HCT116 (cell line): ENCODE data around the gene SLC12A7. TPM values are rescaled to one million over a fixed set of nuclear protein-coding genes. Genes with fewer than 3 reads are reported as not detected.

Experiments used
- ATAC-seq: fragments of 200-7000 bp; cut with Tn5 transposase; 2 replicates; pipeline ENCODE4 v1.9.1; 2020; ENCODE audit warnings: mild to moderate bottlenecking, moderate library complexity
- BruUV-seq: library from RNA; stranded (reverse); fragments of 400-500 nt; replicated peaks from 2 replicates; lab custom pipeline; 2021; lab: Mats Ljungman, UMichigan
- CTCF ChIA-PET: fragments of 300-600 bp; sonication (Branson Sonifier 250); formaldehyde crosslinking; loops from one replicate; lab custom pipeline; 2021; ENCODE audit warnings: antibody characterized with exemption; lab: Charles Lee
- POLR2A ChIA-PET: fragments of 300-600, 350-600 bp; sonication (Branson Sonifier 250); formaldehyde crosslinking; loops from one replicate; lab custom pipeline; 2021; ENCODE audit warnings: antibody characterized with exemption; lab: Charles Lee
- RAD21 ChIA-PET, 2 experiments: fragments of 300-600 bp; sonication (Branson Sonifier 250); formaldehyde crosslinking; loops; one replicate each; lab custom pipeline; 2023; ENCODE audit warnings: low total read pairs in 2 of 2; ENCODE audit not compliant: uncharacterized antibody in 2 of 2, unreplicated experiment in 2 of 2, low non-redundant PET in 1 of 2; lab: Charles Lee
- DNase-seq: peaks from one replicate; pipeline ENCODE4 v3.0.0-alpha.2; 2010; ENCODE audit warnings: low read depth, low spot score
- H2AFZ ChIP-seq: fragments of 200-600 bp; shearing (Covaris generic), sonication (generic); 2 replicates; pipeline ENCODE4 v1.6.1; 2017; ENCODE audit warnings: low read depth, mixed run types, mixed read lengths, antibody characterized with exemption, low read length; ENCODE audit not compliant: poor library complexity, severe bottlenecking
- H3K27ac ChIP-seq: 2 replicates; pipeline ENCODE4 v1.5.1; 2012; ENCODE audit warnings: low read depth, low read length
- H3K27me3 ChIP-seq: fragments of 200-600 bp; sonication (generic); 2 replicates; pipeline ENCODE4 v1.6.1; 2016; ENCODE audit warnings: mixed run types, low read length, mixed read lengths; ENCODE audit not compliant: insufficient read depth
- H3K36me3 ChIP-seq, 2 experiments: fragments of 200-500 bp in 1 of 2; fragments of 200-600 bp in 1 of 2; sonication (Bioruptor generic) in 1 of 2; sonication (generic) in 1 of 2; 2 replicates each; pipeline versions ENCODE4 v1.5.1 to v1.6.1; 2014 to 2016; ENCODE audit warnings: low read length in 2 of 2, inconsistent platforms in 1 of 2, mixed read lengths in 1 of 2, mixed run types in 1 of 2; ENCODE audit not compliant: insufficient read depth in 2 of 2, control insufficient read depth in 1 of 2
- H3K4me1 ChIP-seq, 2 experiments: fragments of 200-600 bp in 1 of 2; sonication (generic) in 1 of 2; 2 replicates each; pipeline versions ENCODE4 v1.5.1 to v1.6.1; 2012 to 2017; ENCODE audit warnings: low read length in 2 of 2, inconsistent platforms in 1 of 2, mild to moderate bottlenecking in 1 of 2, mixed read lengths in 1 of 2, mixed run types in 1 of 2, moderate library complexity in 1 of 2; ENCODE audit not compliant: insufficient read depth in 2 of 2, control insufficient read depth in 1 of 2
- H3K4me2 ChIP-seq: fragments of 200-600 bp; sonication (generic); 2 replicates; pipeline ENCODE4 v1.6.1; 2017; ENCODE audit warnings: mixed run types, low read length, mixed read lengths
- H3K4me3 ChIP-seq, 2 experiments: fragments of 200-600 bp in 1 of 2; sonication (generic) in 1 of 2; replicated peaks in 1 of 2; 2 replicates each; pipeline ENCODE4 v1.5.1; 2011 to 2016; ENCODE audit warnings: low read length in 2 of 2, control low read depth in 1 of 2, low read depth in 1 of 2, mild to moderate bottlenecking in 1 of 2, mixed read lengths in 1 of 2, mixed run types in 1 of 2
- H3K79me2 ChIP-seq: fragments of 200-600 bp; sonication (generic); 2 replicates; pipeline ENCODE4 v1.6.1; 2017; ENCODE audit warnings: mild to moderate bottlenecking, mixed run types, low read length, moderate library complexity, mixed read lengths; ENCODE audit not compliant: insufficient read depth
- H3K9ac ChIP-seq: fragments of 200-600 bp; sonication (generic); 2 replicates; pipeline ENCODE4 v1.6.1; 2016; ENCODE audit warnings: low read length, mixed read lengths
- H3K9me2 ChIP-seq: fragments of 200-600 bp; sonication (generic), shearing (Covaris generic); 2 replicates; pipeline ENCODE4 v1.6.1; 2017; ENCODE audit warnings: mixed run types, mild to moderate bottlenecking, moderate library complexity; ENCODE audit not compliant: insufficient read depth
- H3K9me3 ChIP-seq, 2 experiments: fragments of 200-500 bp in 1 of 2; fragments of 200-600 bp in 1 of 2; sonication (Bioruptor generic) in 1 of 2; sonication (generic) in 1 of 2; 2 replicates each; pipeline ENCODE4 v1.6.1; 2014 to 2017; ENCODE audit warnings: low read length in 2 of 2, mixed read lengths in 2 of 2, inconsistent platforms in 1 of 2, low read depth in 1 of 2, mild to moderate bottlenecking in 1 of 2, mixed run types in 1 of 2, moderate library complexity in 1 of 2; ENCODE audit not compliant: control insufficient read depth in 1 of 2, insufficient read depth in 1 of 2
- H4K20me1 ChIP-seq: fragments of 200-600 bp; sonication (generic), shearing (Covaris generic); 2 replicates; pipeline ENCODE4 v1.6.1; 2017; ENCODE audit warnings: mixed run types, mild to moderate bottlenecking, moderate library complexity; ENCODE audit not compliant: insufficient read depth
- ATF3 ChIP-seq: IDR thresholded peaks from 2 replicates; pipeline ENCODE4 v1.6.1; 2012
- CEBPB ChIP-seq: IDR thresholded peaks from 2 replicates; pipeline ENCODE4 v1.6.1; 2012; ENCODE audit warnings: low read depth
- EZH2 ChIP-seq: fragments of 200-600 bp; sonication (generic); IDR thresholded peaks from 2 replicates; pipeline ENCODE4 v1.6.1; 2017; ENCODE audit warnings: antibody characterized with exemption, mixed run types
- JUND ChIP-seq: IDR thresholded peaks from 2 replicates; pipeline ENCODE4 v1.6.1; 2012
- POLR2A ChIP-seq: IDR thresholded peaks from 2 replicates; pipeline ENCODE4 v1.7.0; 2011; ENCODE audit warnings: borderline replicate concordance; ENCODE audit not compliant: insufficient read depth, insufficient read length; ENCODE audit errors: extremely low read depth
- POLR2AphosphoS5 ChIP-seq: IDR thresholded peaks from 2 replicates; pipeline ENCODE4 v1.6.1; 2011; ENCODE audit warnings: mild to moderate bottlenecking, low read depth, low read length, moderate library complexity
- RAD21 ChIP-seq: IDR thresholded peaks from 2 replicates; pipeline ENCODE4 v1.6.1; 2012; ENCODE audit warnings: low read depth, mild to moderate bottlenecking
- REST ChIP-seq: IDR thresholded peaks from 2 replicates; pipeline ENCODE4 v1.6.1; 2012; ENCODE audit warnings: low read depth
- SIN3A ChIP-seq: IDR thresholded peaks from 2 replicates; pipeline ENCODE4 v1.6.1; 2012; ENCODE audit warnings: low read depth
- SP1 ChIP-seq: IDR thresholded peaks from 2 replicates; pipeline ENCODE4 v1.6.1; 2012; ENCODE audit warnings: low read depth
- SRF ChIP-seq: IDR thresholded peaks from 2 replicates; pipeline ENCODE4 v1.6.1; 2012; ENCODE audit warnings: low read depth
- TCF7L2 ChIP-seq: IDR thresholded peaks from 2 replicates; pipeline ENCODE4 v1.7.0; 2011; ENCODE audit warnings: borderline replicate concordance, inconsistent platforms; ENCODE audit not compliant: insufficient read depth, insufficient read length; ENCODE audit errors: extremely low read depth
- YY1 ChIP-seq: IDR thresholded peaks from 2 replicates; pipeline ENCODE4 v1.6.1; 2011; ENCODE audit warnings: low read length, low read depth, moderate library complexity, mild to moderate bottlenecking; ENCODE audit not compliant: insufficient replicate concordance; ENCODE audit errors: extremely low read depth
- ZNF274 ChIP-seq: fragments of 200-500 bp; sonication (Bioruptor generic); IDR thresholded peaks from 2 replicates; pipeline ENCODE4 v1.6.1; 2014; ENCODE audit warnings: mild to moderate bottlenecking, low read depth, low read length, inconsistent platforms
- intact Hi-C: fragments of 100-400 bp; cut with micrococcal nuclease; formaldehyde crosslinking; loops from 2 replicates; pipeline ENCODE4 v1.10.0; 2022
- total RNA-seq: library from RNA; stranded (reverse); gene quantifications from one replicate; pipeline ENCODE4 v1.2.1, GENCODE V29; 2021; ENCODE audit not compliant: unreplicated experiment

The SLC12A7 gene
- total RNA-seq, 1 experiment from 2014 or later, result 29.6 TPM

GRCh38 chr5:1152771-1153282 is 41.0 kb upstream of the SLC12A7 start:
- DNase-seq (no peak), ATAC-seq (no peak)
- Histone ChIP-seq H3K9ac (no peak overlapping the region), H3K9me3 (no peaks in the 10 kb centered on the region), H3K4me1 (peaks cover 0 to 5% of the 10 kb centered on the region in 2 experiments; a peak in 2 of 4 replicates), H3K36me3 (no peaks in the 10 kb centered on the region), H2AFZ (no peak overlapping the region), H3K27me3 (no peaks in the 10 kb centered on the region), H3K4me2 (no peak overlapping the region), H3K27ac (no peak overlapping the region), H3K79me2 (no peaks in the 10 kb centered on the region), H3K9me2 (no peaks in the 10 kb centered on the region), H4K20me1 (no peaks in the 10 kb centered on the region), H3K4me3 (no peak overlapping the region)
- BruUV-seq, result no TSS peak
- ChIA-PET POLR2A (no interaction called here), CTCF (no interaction called here), RAD21 (no interaction called here)
- TF ChIP-seq TCF7L2, result no peak
- TF ChIP-seq SP1, result no peak
- TF ChIP-seq ZNF274, result no peak
- no peak for TF ChIP-seq SRF
- no peak for TF ChIP-seq EZH2
- no peak for TF ChIP-seq YY1
- no peak for TF ChIP-seq POLR2AphosphoS5
- intact Hi-C loops, result no loop called here

GRCh38 chr5:1152156-1152555 is 40.3 kb upstream of the SLC12A7 start:
- Histone ChIP-seq H3K79me2 (no peaks in the 10 kb centered on the region), H3K36me3 (no peaks in the 10 kb centered on the region), H4K20me1 (no peaks in the 10 kb centered on the region), H3K27ac (no peak overlapping the region), H2AFZ (no peak overlapping the region), H3K27me3 (no peaks in the 10 kb centered on the region), H3K9me3 (no peaks in the 10 kb centered on the region), H3K9me2 (no peaks in the 10 kb centered on the region), H3K9ac (no peak overlapping the region), H3K4me2 (no peak overlapping the region), H3K4me1 (peaks cover 0 to 5% of the 10 kb centered on the region in 2 experiments; a peak in 2 of 4 replicates), H3K4me3 (no peak overlapping the region)
- intact Hi-C loops, result no loop called here
- DNase-seq (no peak), ATAC-seq (no peak)
- ChIA-PET RAD21 (no interaction called here), CTCF (no interaction called here), POLR2A (no interaction called here)
- no peak for TF ChIP-seq ATF3
- TF ChIP-seq JUND, result no peak
- no peak for TF ChIP-seq REST
- TF ChIP-seq CEBPB, result no peak
- TF ChIP-seq RAD21, result no peak
- no peak for TF ChIP-seq SP1
- TF ChIP-seq POLR2A, result no peak
- no peak for TF ChIP-seq SIN3A
- BruUV-seq, result no TSS peak
